Measurements from ENCODE around the gene CYCS.

- TF ChIP-seq, protein P1, sequence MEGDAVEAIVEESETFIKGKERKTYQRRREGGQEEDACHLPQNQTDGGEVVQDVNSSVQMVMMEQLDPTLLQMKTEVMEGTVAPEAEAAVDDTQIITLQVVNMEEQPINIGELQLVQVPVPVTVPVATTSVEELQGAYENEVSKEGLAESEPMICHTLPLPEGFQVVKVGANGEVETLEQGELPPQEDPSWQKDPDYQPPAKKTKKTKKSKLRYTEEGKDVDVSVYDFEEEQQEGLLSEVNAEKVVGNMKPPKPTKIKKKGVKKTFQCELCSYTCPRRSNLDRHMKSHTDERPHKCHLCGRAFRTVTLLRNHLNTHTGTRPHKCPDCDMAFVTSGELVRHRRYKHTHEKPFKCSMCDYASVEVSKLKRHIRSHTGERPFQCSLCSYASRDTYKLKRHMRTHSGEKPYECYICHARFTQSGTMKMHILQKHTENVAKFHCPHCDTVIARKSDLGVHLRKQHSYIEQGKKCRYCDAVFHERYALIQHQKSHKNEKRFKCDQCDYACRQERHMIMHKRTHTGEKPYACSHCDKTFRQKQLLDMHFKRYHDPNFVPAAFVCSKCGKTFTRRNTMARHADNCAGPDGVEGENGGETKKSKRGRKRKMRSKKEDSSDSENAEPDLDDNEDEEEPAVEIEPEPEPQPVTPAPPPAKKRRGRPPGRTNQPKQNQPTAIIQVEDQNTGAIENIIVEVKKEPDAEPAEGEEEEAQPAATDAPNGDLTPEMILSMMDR (IDR thresholded peaks at IDR 0.05): no peak
- TF ChIP-seq POLR2A (IDR thresholded peaks at IDR 0.05): no peak
Observed at GRCh38 chr7:25117226-25118047, 7.6 kb downstream of the CYCS start.
